SK-N-SH (cell line): ENCODE measurements around the gene BICC1.

Source experiments
- CTCF ChIP-seq: fragments of 200-600 bp; sonication (generic); IDR thresholded peaks from 2 replicates; pipeline ENCODE4 v1.6.1; 2017; ENCODE audit warnings: antibody characterized with exemption, mild to moderate bottlenecking, moderate library complexity
- EP300 ChIP-seq, 2 experiments: IDR thresholded peaks; 2 replicates each; pipeline versions ENCODE4 v1.4.0 to v1.6.1; 2012; ENCODE audit warnings: borderline replicate concordance in 1 of 2, low read depth in 1 of 2, low read length in 1 of 2
- RCOR1 ChIP-seq: fragments of 150-350 bp; IDR thresholded peaks from 2 replicates; pipeline ENCODE4 v1.6.1; 2017; ENCODE audit warnings: antibody characterized with exemption, low read length
- TF ChIP-seq, protein P1 (sequence below): IDR thresholded peaks from 2 replicates; pipeline ENCODE4 v1.4.0; 2012; ENCODE audit warnings: low read depth
- TF ChIP-seq, protein P2 (sequence below): IDR thresholded peaks from 2 replicates; pipeline ENCODE4; 2012
- TF ChIP-seq, protein P3 (sequence below): IDR thresholded peaks from 2 replicates; pipeline ENCODE4 v1.6.1; 2012; ENCODE audit warnings: mild to moderate bottlenecking, low read depth, low read length, moderate library complexity

DNA sequence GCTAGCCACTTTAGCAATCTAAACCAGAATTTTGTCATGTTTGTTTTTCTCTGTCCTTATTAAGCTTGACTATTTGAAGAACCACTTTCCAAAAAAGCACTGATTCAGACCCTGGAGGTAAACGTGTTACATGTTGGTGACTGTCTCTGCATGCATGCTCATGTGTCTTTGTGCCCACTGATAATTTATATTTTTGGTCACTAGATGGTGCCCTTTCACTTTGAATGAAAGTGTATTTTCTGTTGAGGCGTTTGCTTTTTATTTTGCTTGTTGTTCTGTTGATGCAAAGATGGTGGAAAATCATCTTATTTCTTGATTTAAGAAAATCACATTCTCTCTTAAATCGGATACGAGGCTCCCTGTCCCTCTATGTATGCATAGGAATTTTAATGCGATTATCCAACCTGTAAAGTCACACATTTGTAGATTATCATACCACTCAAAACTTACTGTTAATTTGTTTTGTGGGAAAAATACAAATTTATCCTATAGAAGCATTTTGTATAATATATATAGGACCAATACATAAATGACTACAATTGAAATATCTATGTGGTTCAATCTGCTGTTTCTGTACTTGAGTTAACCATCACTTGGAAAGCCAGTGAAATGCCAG is 269.3 kb downstream of the BICC1 start:
- TF ChIP-seq CTCF (peak; percentile 78), EP300 (IDR thresholded peaks at IDR 0.05; ENCODE audit: borderline replicate concordance in 1 of 2, low read depth in 1 of 2, low read length in 1 of 2) (no peak), RCOR1 (no peak)
- TF ChIP-seq, protein P1, sequence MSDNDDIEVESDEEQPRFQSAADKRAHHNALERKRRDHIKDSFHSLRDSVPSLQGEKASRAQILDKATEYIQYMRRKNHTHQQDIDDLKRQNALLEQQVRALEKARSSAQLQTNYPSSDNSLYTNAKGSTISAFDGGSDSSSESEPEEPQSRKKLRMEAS, result no peak
- TF ChIP-seq, protein P2, sequence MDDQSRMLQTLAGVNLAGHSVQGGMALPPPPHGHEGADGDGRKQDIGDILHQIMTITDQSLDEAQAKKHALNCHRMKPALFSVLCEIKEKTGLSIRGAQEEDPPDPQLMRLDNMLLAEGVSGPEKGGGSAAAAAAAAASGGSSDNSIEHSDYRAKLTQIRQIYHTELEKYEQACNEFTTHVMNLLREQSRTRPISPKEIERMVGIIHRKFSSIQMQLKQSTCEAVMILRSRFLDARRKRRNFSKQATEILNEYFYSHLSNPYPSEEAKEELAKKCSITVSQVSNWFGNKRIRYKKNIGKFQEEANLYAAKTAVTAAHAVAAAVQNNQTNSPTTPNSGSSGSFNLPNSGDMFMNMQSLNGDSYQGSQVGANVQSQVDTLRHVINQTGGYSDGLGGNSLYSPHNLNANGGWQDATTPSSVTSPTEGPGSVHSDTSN, result no peak
- TF ChIP-seq, protein P3, sequence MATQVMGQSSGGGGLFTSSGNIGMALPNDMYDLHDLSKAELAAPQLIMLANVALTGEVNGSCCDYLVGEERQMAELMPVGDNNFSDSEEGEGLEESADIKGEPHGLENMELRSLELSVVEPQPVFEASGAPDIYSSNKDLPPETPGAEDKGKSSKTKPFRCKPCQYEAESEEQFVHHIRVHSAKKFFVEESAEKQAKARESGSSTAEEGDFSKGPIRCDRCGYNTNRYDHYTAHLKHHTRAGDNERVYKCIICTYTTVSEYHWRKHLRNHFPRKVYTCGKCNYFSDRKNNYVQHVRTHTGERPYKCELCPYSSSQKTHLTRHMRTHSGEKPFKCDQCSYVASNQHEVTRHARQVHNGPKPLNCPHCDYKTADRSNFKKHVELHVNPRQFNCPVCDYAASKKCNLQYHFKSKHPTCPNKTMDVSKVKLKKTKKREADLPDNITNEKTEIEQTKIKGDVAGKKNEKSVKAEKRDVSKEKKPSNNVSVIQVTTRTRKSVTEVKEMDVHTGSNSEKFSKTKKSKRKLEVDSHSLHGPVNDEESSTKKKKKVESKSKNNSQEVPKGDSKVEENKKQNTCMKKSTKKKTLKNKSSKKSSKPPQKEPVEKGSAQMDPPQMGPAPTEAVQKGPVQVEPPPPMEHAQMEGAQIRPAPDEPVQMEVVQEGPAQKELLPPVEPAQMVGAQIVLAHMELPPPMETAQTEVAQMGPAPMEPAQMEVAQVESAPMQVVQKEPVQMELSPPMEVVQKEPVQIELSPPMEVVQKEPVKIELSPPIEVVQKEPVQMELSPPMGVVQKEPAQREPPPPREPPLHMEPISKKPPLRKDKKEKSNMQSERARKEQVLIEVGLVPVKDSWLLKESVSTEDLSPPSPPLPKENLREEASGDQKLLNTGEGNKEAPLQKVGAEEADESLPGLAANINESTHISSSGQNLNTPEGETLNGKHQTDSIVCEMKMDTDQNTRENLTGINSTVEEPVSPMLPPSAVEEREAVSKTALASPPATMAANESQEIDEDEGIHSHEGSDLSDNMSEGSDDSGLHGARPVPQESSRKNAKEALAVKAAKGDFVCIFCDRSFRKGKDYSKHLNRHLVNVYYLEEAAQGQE, result no peak
